ENCODE results near the gene MBD3L1.

Gene MBD3L1

GRCh38 chr19:8849232-8849631 lies 17.1 kb downstream of the MBD3L1 start:
- Histone ChIP-seq H3K27ac (ENCODE audit: low read length) (no peak overlapping the region), H3K27me3 (ENCODE audit: low read depth, low read length) (no peaks in the 10 kb centered on the region), H3K4me3 (ENCODE audit: low read length) (no peak overlapping the region), H3K36me3 (replicated peaks; ENCODE audit: low read depth, low read length) (no peaks in the 10 kb centered on the region), H3K9ac (ENCODE audit: low read length) (no peak overlapping the region), H2AFZ (ENCODE audit: low read depth, low read length) (no peak overlapping the region), H4K20me1 (ENCODE audit: insufficient read depth, low read length) (no peaks in the 10 kb centered on the region), H3K9me3 (ENCODE audit: insufficient read depth, low read length) (no peaks in the 10 kb centered on the region), H3K4me1 (ENCODE audit: low read length) (no peaks in the 10 kb centered on the region), H3K4me2 (ENCODE audit: low read length) (no peak overlapping the region), H3K79me2 (ENCODE audit: low read length) (no peaks in the 10 kb centered on the region)
- TF ChIP-seq, protein P1, sequence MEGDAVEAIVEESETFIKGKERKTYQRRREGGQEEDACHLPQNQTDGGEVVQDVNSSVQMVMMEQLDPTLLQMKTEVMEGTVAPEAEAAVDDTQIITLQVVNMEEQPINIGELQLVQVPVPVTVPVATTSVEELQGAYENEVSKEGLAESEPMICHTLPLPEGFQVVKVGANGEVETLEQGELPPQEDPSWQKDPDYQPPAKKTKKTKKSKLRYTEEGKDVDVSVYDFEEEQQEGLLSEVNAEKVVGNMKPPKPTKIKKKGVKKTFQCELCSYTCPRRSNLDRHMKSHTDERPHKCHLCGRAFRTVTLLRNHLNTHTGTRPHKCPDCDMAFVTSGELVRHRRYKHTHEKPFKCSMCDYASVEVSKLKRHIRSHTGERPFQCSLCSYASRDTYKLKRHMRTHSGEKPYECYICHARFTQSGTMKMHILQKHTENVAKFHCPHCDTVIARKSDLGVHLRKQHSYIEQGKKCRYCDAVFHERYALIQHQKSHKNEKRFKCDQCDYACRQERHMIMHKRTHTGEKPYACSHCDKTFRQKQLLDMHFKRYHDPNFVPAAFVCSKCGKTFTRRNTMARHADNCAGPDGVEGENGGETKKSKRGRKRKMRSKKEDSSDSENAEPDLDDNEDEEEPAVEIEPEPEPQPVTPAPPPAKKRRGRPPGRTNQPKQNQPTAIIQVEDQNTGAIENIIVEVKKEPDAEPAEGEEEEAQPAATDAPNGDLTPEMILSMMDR (IDR thresholded peaks at IDR 0.05; ENCODE audit: low read depth, low read length), result no peak

- no peaks in the 10 kb centered on the region for H3K27me3 ChIP-seq (ENCODE audit: low read depth, low read length)
- no peaks in the 10 kb centered on the region for H3K4me1 ChIP-seq (ENCODE audit: low read length)
- H2AFZ ChIP-seq (ENCODE audit: low read depth, low read length), result no peak overlapping the region
- H3K9me3 ChIP-seq (ENCODE audit: insufficient read depth, low read length), result no peaks in the 10 kb centered on the region
- TF ChIP-seq, protein P1 (IDR thresholded peaks at IDR 0.05; ENCODE audit: low read depth, low read length), result no peak
- TF ChIP-seq EZH2phosphoT487 (IDR thresholded peaks at IDR 0.05; ENCODE audit: low read depth), result no peak
- H3K4me2 ChIP-seq (ENCODE audit: low read length), result no peak overlapping the region
- no peak overlapping the region for H3K27ac ChIP-seq (ENCODE audit: low read length)
- no peak overlapping the region for H3K9ac ChIP-seq (ENCODE audit: low read length)
- H4K20me1 ChIP-seq (ENCODE audit: insufficient read depth, low read length), result no peaks in the 10 kb centered on the region
- no peaks in the 10 kb centered on the region for H3K36me3 ChIP-seq (replicated peaks; ENCODE audit: low read depth, low read length)
- no peak overlapping the region for H3K4me3 ChIP-seq (ENCODE audit: low read length)
- H3K79me2 ChIP-seq (ENCODE audit: low read length), result no peaks in the 10 kb centered on the region
Measured at GRCh38 chr19:8850488-8850887, 18.3 kb downstream of the MBD3L1 start.

DNA sequence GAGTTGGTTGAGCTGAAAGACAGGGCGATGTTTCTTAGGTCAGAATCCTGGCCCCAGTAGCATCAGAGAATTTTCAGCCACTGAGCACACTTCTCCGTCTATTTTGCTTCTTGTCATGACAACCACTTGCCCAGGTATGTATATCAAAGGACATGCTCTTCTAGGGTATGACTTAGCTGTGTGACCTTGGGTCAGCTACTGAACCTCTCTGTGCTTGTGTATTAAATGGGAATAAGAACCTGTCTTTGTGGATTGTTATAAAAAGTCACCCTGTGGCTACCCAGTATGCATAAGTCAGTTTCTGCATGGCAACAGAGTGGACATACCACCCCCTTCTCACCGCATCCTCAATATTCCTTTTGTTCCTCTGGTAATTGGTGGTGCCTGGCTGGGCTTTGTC lies 26.1 kb downstream of the MBD3L1 start:
- Histone ChIP-seq H3K4me1 (ENCODE audit: low read length) (no peaks in the 10 kb centered on the region), H3K9ac (ENCODE audit: low read length) (no peak overlapping the region), H3K27ac (ENCODE audit: low read length) (no peak overlapping the region), H3K36me3 (replicated peaks; ENCODE audit: low read depth, low read length) (no peaks in the 10 kb centered on the region), H4K20me1 (ENCODE audit: insufficient read depth, low read length) (no peaks in the 10 kb centered on the region), H3K4me2 (ENCODE audit: low read length) (no peak overlapping the region), H2AFZ (ENCODE audit: low read depth, low read length) (no peak overlapping the region), H3K4me3 (ENCODE audit: low read length) (no peak overlapping the region), H3K27me3 (ENCODE audit: low read depth, low read length) (no peaks in the 10 kb centered on the region), H3K79me2 (ENCODE audit: low read length) (no peaks in the 10 kb centered on the region), H3K9me3 (ENCODE audit: insufficient read depth, low read length) (0 out of 2 replicates have a peak, but pooled peaks cover 3% of the 10 kb centered on the region)
- TF ChIP-seq EZH2phosphoT487 (IDR thresholded peaks at IDR 0.05; ENCODE audit: low read depth), result no peak

DNA sequence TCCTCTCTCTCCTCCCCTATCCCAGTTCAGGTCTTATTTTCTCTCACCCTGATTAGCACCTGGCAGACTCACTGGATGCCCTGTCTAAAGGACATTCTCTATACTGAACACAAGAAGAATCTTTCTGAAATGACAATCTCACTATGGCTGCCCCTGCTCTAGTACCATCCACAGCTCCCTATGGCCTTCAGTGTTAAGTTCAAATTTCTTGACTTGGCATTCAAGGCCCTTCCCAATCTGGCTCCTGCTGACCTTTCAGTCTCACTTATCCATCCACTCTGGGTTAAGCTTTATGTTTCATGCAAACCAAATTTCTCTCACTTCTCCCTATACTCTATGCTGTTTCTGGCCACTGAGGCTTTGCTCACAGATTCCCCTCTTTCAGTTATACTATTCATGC lies 34.2 kb downstream of the MBD3L1 start:
- H3K9ac ChIP-seq (ENCODE audit: low read length), result no peak overlapping the region
- no peak overlapping the region for H3K27ac ChIP-seq (ENCODE audit: low read length)
- no peak overlapping the region for H3K4me2 ChIP-seq (ENCODE audit: low read length)
- no peaks in the 10 kb centered on the region for H3K36me3 ChIP-seq (replicated peaks; ENCODE audit: low read depth, low read length)
- H4K20me1 ChIP-seq (ENCODE audit: insufficient read depth, low read length), result no peaks in the 10 kb centered on the region
- H2AFZ ChIP-seq (ENCODE audit: low read depth, low read length), result no peak overlapping the region
- H3K4me3 ChIP-seq (ENCODE audit: low read length), result no peak overlapping the region
- H3K9me3 ChIP-seq (ENCODE audit: insufficient read depth, low read length), result no peaks in the 10 kb centered on the region
- H3K4me1 ChIP-seq (ENCODE audit: low read length), result no peaks in the 10 kb centered on the region
- no peaks in the 10 kb centered on the region for H3K79me2 ChIP-seq (ENCODE audit: low read length)
- TF ChIP-seq EZH2phosphoT487 (IDR thresholded peaks at IDR 0.05; ENCODE audit: low read depth), result no peak
- TF ChIP-seq, protein P1 (IDR thresholded peaks at IDR 0.05; ENCODE audit: low read depth, low read length), result no peak
- no peaks in the 10 kb centered on the region for H3K27me3 ChIP-seq (ENCODE audit: low read depth, low read length)
